NCI-H510A treated with DMSO at 0.1 percent for 48 hours (cell line): ENCODE results near the gene PRRC2B.
"Not testable (repeated sequence)": the region's sequence is repeated elsewhere in the genome, so short reads cannot be mapped to it uniquely, and the experiment has no call there.

ENCODE experiments used
- DNase-seq: peaks from one replicate; lab custom pipeline; 2025; lab: John Stamatoyannopoulos, UW

The PRRC2B gene

GRCh38 chr9:131436376-131436775 is 42.5 kb downstream of the PRRC2B start:
- DNase-seq = no peak

DNA sequence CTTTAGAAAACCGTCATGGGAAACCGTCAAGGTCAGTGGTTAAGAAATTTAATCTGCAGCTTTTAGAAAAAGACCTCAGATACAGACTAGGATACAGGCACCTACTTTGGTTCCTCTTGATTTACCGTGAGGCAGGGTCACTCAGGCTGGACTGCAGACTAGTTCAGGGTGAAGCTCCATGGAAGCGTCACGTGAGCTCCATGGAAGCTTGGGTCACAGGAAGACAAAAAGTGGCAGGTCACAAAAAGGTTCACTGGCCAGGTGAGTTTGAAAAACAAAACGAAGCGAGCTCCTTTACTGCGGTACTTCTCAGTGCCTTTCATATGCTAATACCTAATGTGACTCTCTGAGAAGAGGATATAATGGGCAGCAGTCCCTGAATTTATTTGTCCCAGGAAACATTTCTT is 43.0 kb downstream of the PRRC2B start:
- DNase-seq = no peak

GRCh38 chr9:131438190-131438589 is 44.3 kb downstream of the PRRC2B start:
- no peak for DNase-seq

- DNase-seq = no peak
Observed at GRCh38 chr9:131439224-131439623, 45.3 kb downstream of the PRRC2B start.

GRCh38 chr9:131441441-131441840 is 47.6 kb downstream of the PRRC2B start:
- no peak for DNase-seq

- DNase-seq = no peak
Observed at GRCh38 chr9:131442351-131442750, 48.5 kb downstream of the PRRC2B start.

DNA sequence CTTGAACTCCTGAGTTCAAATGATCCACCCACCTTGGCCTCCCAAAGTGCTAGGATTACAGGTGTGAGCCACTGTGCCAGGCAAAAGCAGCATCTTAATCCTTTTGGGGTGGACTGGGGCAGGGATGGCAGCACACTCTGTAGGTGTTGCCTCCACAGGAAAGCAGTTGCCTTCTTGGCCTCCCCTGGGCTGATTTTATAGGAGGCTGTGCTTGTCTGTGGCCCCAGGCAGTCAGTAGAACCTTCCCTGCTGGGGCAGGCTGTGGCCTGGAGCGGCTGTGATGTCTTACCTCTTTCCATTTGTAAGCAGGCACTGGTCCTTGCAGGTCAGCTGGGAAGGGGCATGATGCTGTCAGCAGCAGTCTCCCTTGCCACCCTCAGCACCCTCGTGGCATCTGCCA is 49.8 kb downstream of the PRRC2B start:
- no peak for DNase-seq

- no peak for DNase-seq
Observed at GRCh38 chr9:131446276-131446675, 52.4 kb downstream of the PRRC2B start.

DNA sequence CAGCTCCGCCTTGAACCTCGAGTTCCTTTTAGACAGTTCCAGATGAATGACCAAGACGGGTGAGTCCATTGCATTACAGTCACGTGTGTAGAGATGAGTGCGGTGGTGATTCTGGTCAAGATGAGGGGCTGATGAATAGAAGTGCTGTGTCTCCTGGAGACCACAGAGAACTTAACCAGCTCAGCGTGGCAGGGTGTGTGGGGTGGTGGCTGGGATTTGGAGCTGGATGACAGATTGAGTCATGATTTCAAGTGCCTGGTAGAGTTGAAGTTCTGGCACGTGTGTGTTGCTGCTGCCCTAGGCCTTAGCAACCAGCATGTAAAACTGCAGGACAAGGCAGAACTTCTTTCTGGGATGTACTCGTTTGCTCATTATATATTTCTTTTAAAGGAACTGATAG is 53.3 kb downstream of the PRRC2B start:
- DNase-seq = no peak

DNA sequence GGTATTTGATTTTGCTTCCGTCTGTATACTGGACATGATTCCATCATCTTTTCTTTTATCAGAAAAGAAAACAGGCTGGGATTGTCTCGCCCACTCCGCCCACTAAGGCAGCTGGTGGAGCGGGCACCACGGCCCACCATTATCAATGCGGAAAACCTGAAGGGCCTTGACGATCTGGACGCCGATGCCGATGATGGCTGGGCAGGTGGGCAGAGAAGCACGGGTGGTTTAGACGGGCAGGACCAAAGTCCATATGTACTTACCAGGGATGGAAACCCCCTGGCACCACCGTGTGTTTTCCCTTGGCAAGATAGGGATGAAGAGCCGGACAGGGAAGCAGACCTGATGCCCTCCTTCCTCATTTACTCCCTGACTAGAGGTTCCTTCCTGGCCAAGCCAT is 53.7 kb downstream of the PRRC2B start:
- DNase-seq = no peak

DNA sequence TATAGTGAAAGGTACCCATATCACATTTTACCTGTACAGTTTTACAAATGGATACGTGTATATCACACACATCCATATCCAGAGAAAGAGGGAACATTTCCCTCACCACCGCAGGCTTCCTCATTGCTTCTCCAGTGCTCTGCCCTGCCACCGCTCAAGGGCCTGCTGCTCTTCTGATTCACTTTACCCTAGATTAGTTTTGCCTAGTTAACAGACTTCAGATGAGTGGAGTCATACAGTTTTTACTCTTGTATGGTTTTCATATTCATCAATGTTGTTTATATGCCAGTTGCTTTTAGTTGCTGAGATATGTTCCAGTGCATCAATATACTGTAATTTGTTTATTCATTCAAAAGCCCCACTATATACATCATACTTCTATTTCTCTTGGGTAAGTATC is 54.9 kb downstream of the PRRC2B start:
- DNase-seq = no peak

DNA sequence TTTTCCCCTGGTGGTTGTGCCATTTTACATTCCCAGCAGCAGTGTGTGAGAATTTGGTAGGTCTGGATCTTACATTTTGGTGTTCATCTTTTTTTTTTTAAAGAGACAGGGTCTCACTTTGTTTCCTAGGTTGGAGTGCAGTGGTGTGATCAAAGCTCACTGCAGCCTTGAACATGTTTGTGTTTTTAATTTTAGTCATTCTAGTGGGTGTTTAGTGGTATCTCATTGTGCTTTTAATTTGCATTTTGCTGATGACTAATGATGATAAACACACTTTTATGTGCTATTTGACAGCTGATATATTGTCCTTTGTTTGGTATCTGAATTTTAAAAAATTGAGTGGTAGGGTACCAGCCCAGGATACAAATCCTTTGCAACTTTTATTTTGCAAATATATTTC is 55.4 kb downstream of the PRRC2B start:
- no peak for DNase-seq

DNA sequence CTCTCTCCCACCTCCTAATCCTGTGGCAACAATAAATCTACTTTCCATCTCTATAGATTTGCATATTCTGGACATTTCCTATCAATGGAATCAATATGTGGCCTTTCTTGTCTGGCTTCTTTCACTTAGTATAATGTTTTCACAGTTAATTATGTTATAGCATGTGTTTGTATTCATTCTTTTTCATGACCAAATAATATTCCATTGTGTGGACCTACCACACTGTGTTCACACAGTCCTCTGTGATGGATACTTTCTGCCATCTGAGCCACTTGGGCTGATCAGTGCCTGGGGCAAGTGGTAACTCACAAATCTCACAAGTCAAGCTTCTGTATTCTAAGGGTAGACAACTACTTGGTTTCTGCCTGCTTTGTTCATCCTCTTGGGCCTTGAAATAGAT is 60.1 kb downstream of the PRRC2B start:
- DNase-seq = no peak

- not testable (repeated sequence) for DNase-seq
Observed at GRCh38 chr9:131455655-131456054, 61.8 kb downstream of the PRRC2B start.

DNA sequence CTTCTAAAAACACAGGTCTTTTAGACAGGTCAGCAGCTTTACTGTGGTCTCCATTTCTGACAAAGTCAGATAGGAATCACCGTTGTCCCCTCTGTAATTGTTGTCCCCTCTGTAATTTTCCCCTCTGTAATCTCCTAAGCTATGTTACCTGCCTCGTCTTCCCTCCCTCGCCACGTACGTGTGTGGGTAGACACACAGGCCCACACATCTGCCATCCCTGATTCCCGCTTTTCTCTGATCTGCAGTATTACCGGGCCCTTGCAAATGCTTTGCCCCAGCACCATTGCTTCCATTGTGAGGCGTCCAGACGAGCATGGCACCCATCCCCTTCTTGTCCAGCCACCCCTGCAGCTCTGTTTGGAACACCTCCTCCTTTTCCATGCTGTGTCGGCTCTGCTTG is 63.9 kb downstream of the PRRC2B start:
- no peak for DNase-seq

GRCh38 chr9:131459056-131459455 is 65.2 kb downstream of the PRRC2B start:
- no peak for DNase-seq

GRCh38 chr9:131461166-131461565 is 67.3 kb downstream of the PRRC2B start:
- DNase-seq = no peak

DNA sequence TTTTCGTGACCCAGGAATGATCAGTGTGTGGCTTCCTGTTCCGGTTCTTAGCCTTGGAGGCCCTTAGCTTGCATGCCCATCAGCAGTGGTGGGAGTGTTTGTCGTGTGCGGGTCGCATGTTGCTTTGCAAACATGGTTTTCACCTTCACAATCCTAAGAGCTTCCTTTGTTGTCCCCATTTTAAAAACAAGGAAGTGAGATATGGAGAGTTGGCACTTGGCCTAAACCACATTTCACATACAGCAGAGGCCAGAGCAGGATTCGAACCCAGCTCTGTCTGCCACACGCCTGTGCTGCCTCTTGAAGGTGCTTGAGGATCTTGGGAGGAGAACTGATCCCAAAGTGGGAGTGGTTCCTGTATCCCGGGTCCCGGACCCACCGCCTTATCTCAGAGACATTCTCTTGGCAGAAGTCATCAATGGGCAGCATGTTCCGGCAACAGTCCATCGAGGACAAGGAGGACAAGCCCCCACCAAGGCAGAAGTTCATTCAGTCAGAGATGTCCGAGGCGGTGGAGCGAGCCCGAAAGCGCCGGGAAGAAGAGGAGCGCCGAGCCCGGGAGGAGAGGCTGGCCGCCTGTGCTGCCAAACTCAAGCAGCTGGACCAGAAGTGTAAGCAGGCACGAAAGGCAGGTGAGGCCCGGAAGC is 70.6 kb downstream of the PRRC2B start:
- DNase-seq = no peak

DNA sequence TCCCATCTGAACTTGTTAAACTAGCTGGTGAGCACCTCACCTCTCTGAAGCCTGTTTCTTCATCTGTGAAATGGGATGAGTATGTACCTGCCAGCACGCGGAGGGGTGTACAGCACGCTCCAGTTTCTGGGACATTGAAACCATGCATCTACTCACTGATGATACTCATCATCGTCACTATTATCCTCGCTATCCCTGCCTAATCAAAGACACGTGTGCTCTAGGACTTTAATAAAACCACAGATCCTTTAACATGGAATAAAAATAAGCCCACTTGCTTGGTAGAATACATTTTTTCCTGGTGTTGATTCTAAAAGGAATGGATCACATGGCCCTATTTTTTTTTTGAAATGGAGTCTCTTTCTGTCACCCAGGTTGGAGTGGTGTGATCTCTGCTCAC is 71.5 kb downstream of the PRRC2B start:
- DNase-seq = no peak

- DNase-seq = no peak
Observed at GRCh38 chr9:131467214-131467935, 73.5 kb downstream of the PRRC2B start.

GRCh38 chr9:131468031-131468430 is 74.1 kb downstream of the PRRC2B start:
- no peak for DNase-seq

DNA sequence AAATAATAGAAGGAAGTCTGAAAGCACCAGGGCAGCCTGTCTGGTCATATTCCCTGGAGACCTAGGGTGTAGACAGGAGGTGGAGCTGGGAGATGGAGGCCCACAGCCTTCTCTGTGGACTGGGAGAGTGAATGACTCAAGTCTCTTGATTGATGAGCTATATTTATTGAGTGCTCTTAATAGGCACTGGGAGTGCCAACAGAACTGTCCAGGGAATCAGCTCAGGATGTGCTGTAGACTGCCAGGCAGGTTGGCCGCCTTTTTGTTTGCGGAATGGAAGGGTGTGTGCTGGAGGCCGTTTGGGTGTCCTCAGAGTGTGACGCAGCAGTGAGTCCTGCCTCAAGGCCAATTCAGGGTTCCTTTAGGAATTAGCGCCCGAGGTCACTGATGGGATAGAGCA is 75.5 kb downstream of the PRRC2B start:
- no peak for DNase-seq

- no peak for DNase-seq
Observed at GRCh38 chr9:131469951-131470350, 76.1 kb downstream of the PRRC2B start.

DNA sequence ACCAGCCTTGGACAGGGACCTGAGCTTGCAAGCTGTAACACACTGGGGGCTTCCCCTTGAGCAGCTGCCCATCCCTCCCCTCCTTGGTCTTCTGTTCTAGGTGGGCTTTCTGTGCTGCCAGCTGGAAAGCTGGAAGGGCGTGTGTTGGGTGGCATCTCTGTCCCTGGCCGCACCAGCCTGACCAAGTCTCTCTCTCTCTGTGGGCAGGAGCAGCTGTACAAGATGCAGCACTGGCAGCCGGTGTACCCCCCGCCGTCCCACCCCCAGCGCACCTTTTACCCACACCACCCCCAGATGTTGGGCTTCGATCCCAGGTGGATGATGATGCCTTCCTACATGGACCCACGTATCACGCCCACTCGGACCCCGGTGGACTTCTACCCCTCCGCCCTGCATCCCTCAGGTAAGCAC is 76.7 kb downstream of the PRRC2B start:
- DNase-seq = no peak
